SK-N-SH treated with all-trans-retinoic acid at 6 μM for 48 hours (cell line): ENCODE data around the gene TGM5.

Experiments used
- GLIS3 ChIP-seq: fragments of 250-450 bp; sonication (Bioruptor Pico); IDR thresholded peaks from 2 replicates; pipeline ENCODE4 v1.5.0; 2020; ENCODE audit warnings: mild to moderate bottlenecking, moderate library complexity
- ISL1 ChIP-seq: fragments of 250-450 bp; sonication (Bioruptor Pico); IDR thresholded peaks from 2 replicates; pipeline ENCODE4 v2.1.2; 2022; ENCODE audit warnings: mild to moderate bottlenecking, moderate library complexity
- SNAI2 ChIP-seq: fragments of 250-450 bp; sonication (Bioruptor Pico); IDR thresholded peaks from 2 replicates; pipeline ENCODE4 v1.5.0; 2020; ENCODE audit warnings: mild to moderate bottlenecking, moderate library complexity
- TOX ChIP-seq: fragments of 250-450 bp; sonication (Bioruptor Pico); IDR thresholded peaks from 2 replicates; pipeline ENCODE4 v1.8.0; 2021; ENCODE audit warnings: mild to moderate bottlenecking, moderate library complexity, borderline replicate concordance
- ZC3H10 ChIP-seq: fragments of 250-450 bp; sonication (Bioruptor Pico); IDR thresholded peaks from 2 replicates; pipeline ENCODE4 v1.5.1; 2021; ENCODE audit warnings: mild to moderate bottlenecking, moderate library complexity
- ZFP3 ChIP-seq: fragments of 250-450 bp; sonication (Bioruptor Pico); IDR thresholded peaks from 2 replicates; pipeline ENCODE4 v1.5.0; 2020; ENCODE audit warnings: mild to moderate bottlenecking, moderate library complexity
- ZNF8 ChIP-seq: fragments of 450-650 bp; formaldehyde crosslinking; IDR thresholded peaks from 2 replicates; pipeline ENCODE4 v1.5.0; 2020; ENCODE audit warnings: mild to moderate bottlenecking, moderate library complexity

DNA sequence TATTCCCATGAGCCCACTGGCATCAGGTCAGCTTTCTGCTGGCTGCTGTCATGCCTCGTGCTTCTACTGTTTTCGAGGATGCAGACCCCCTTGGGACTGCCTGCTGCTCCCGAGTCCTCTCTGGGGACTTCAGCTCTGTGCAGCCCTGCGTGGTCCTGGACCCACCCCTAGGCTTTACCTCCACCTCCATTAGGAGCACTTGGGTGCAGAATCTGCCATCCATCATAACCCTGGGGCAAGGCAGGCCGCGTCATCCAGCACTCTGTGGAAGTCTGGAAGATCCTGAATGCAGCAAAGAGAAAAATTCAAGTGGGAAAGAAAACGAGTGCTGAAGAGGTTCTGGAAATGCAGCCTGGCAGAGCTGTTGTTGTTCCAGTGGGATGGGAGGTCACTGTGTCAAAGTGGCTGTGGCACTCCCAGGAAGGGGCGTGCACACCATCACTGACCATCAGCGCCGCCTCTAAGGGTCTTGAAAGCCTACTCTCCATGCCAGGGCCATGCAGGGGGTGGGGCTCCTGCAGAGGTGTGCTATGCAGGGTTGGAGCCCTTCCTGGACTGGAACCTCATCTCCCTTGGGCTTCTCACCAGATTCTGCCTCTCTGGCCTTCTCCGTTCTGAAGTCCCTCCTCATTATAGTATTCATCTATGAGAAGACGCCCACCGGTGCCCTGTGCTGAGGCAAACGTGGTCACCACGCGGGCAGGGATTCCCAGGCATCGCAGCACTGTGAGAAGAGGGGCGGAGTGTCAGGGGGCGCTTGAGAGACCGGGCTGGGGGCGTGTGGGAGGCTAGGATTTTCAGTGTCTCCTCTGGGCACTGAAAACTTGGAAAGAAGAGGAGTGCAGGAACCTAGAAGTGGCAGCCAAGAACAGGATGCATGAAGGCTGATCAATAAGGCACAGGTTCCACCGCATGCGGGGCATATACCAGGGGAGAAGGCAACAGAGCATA is 58.4 kb downstream of the TGM5 start:
- TF ChIP-seq GLIS3 (CRISPR knock-in tag) (no peak), ZC3H10 (CRISPR knock-in tag) (no peak), SNAI2 (CRISPR knock-in tag) (no peak), ISL1 (CRISPR knock-in tag) (no peak), ZFP3 (CRISPR knock-in tag) (no peak), ZNF8 (CRISPR knock-in tag) (no peak), TOX (CRISPR knock-in tag) (no peak)
